GM12801 (cell line): ENCODE measurements around the gene ADIPOR2.

Experiments used
- TF ChIP-seq, protein P1 (sequence below): IDR thresholded peaks from one replicate; pipeline ENCODE4 v1.5.1; 2011; ENCODE audit warnings: control low read depth; ENCODE audit not compliant: insufficient read length; ENCODE audit errors: extremely low read depth

The ADIPOR2 gene

DNA sequence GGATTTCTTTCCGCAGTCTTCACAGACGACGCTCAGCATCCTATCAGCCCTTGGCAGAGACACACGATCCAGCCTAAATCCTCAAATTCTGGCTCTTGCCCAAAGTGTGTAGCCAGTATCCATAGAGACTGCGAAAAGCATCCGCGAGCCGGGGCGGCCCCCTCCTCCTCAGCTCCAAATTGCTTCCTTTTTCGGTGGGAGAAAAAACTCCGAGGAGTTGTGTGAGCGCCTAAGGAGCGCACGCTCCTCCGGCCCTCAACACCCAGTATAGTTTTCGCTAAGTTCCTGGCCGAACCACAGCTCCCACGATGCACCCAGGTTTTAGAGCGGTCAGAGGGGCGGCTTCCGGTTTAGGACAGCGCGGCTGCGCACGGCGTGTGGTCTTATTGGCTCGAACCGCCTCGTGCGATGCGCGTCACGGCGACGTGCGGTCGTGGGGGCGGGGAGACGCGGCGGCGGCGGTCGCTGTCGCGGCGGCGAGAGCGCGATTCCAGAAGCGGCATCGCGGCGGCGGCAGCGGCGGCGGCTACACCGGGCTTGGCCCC lies at the start of gene ADIPOR2:
Gene ADIPOR2, plus strand, starts transcription at position 493 of the 545 bp plus-strand sequence. CDS start 63,274 bp downstream, outside the sequence.
- TF ChIP-seq, protein P1, sequence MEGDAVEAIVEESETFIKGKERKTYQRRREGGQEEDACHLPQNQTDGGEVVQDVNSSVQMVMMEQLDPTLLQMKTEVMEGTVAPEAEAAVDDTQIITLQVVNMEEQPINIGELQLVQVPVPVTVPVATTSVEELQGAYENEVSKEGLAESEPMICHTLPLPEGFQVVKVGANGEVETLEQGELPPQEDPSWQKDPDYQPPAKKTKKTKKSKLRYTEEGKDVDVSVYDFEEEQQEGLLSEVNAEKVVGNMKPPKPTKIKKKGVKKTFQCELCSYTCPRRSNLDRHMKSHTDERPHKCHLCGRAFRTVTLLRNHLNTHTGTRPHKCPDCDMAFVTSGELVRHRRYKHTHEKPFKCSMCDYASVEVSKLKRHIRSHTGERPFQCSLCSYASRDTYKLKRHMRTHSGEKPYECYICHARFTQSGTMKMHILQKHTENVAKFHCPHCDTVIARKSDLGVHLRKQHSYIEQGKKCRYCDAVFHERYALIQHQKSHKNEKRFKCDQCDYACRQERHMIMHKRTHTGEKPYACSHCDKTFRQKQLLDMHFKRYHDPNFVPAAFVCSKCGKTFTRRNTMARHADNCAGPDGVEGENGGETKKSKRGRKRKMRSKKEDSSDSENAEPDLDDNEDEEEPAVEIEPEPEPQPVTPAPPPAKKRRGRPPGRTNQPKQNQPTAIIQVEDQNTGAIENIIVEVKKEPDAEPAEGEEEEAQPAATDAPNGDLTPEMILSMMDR: no peak

DNA sequence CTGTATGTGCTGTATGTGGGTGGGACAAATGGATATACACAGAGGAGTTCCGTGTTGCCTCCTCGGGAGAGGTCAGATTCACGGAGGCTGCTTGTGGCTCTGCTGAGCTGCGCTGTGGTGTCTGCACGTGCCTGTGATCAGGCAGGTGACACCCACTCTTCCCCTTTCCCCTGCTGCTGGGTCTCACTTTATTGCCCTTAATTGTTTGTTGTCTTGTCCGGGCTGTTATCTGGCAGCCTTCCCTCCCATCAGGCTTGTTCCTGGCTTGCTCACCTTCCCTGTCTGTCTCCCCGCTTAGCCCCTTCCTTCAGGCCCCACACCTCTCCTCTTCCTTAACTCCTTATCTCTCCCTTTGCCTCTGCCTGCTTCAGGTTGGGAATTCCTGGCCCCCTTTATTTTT lies 48.4 kb upstream of the ADIPOR2 start:
- TF ChIP-seq, protein P1: no peak

GRCh38 chr12:1643043-1643442 lies 47.8 kb upstream of the ADIPOR2 start:
- TF ChIP-seq, protein P1: no peak

DNA sequence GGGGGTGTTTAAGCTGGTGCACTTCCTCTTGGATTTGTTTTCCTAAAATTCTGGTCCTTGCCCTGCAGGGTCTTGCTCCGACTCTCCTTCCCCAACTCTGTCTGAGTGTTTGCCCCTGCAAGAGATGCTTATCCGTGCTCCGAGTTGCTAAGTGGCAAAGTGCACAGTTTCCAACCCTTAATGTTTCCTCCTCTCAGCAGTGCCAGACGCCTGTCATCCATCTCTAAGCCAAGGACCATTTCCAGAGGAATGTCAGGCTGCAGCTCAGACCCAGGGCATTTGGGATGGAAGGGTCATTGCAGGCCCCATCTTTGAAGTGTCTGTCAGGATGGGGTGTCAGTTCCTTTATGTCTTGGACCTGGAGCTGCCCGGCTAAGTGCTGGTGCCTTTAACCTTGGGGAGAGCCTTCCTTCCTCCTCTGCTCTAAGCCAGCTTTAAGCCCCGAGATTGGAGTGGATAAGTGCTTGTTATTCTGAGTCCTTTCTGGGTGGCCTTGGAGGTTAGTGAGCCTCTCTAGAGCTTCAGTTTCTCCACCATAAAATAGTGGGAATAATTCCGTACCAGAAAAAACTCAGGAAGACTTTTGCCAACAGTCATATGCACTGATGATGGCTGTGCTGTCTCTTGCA lies 46.9 kb upstream of the ADIPOR2 start:
- TF ChIP-seq, protein P1: no peak

DNA sequence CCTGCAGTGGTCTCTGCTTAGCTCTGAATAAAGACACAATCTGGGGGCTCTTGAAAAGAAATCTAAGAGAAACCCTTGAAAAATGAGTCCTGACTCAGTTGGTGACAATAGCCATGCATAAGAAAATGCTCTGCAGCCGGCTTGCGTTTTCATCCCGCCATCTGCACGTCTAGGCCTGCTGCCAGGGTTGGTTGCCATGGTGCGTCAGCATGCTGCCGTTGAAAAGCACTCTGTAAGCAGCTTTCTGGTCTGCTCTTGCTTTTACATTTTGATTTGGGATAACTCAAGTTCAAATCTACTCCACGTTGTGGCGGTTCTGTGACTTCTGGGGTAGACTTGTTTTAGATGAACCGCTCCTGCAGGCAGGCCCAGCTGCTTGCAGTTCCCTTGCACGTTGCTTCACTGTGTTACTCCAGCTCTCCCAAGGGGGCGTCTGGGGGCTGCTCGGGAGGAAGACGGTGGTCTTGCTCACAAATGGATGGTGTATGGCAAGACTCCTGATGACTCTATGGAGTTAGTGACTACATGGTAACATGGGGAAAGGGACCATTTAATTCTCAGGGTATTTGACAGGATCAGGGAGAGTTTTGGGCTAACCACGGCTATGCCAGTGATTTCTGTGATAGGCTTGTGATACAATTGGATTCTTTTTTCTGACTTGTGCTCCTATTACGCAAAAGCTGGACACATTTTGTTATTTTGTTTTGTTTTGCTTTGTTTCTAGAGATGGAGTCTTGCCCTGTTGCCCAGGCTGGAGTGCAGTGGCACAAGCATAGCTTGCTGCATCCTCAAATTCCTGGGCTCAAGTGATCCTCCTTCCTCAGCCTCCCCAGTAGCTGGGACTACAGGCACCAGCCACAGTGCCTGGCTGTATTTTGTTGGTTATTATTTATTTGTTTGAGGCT lies 46.1 kb upstream of the ADIPOR2 start:
- TF ChIP-seq, protein P1: no peak

DNA sequence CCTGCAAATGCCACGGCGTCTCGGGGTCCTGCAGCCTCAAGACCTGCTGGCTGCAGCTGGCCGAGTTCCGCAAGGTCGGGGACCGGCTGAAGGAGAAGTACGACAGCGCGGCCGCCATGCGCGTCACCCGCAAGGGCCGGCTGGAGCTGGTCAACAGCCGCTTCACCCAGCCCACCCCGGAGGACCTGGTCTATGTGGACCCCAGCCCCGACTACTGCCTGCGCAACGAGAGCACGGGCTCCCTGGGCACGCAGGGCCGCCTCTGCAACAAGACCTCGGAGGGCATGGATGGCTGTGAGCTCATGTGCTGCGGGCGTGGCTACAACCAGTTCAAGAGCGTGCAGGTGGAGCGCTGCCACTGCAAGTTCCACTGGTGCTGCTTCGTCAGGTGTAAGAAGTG lies 45.1 kb upstream of the ADIPOR2 start:
- TF ChIP-seq, protein P1: no peak

GRCh38 chr12:1646569-1647284 lies 44.1 kb upstream of the ADIPOR2 start:
- TF ChIP-seq, protein P1: no peak
